Measurements from ENCODE around the gene DLL3. TPM values are rescaled to one million over a fixed set of nuclear protein-coding genes. Genes with fewer than 3 reads are reported as not detected.

Gene DLL3
- total and polyA plus RNA-seq, 4 donors: not detected

DNA sequence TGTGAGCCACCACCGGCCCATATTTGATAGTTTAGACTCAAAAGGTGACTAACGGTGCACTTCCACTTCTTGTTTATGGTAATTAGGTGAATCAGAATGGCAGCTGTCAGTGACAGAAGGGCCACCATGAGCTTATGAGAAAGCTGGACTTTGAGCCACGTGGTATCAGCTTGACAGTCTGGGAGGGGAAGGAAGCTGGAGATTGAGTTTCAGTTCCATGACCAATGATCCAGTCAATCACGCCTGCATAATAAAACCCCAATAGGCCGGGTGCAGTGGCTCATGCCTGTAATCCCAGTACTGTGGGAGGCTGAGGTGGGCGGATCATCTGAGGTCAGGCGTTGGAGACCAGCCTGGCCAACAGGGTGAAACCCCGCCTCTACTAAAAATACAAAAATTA, 25.7 kb downstream of the DLL3 start:
- H3K4me1 ChIP-seq (ENCODE audit: control insufficient read depth in 4 of 4, insufficient read depth in 4 of 4, low read length in 3 of 4): no peaks in the 10 kb centered on the region
- no peak overlapping the region for H3K9ac ChIP-seq (ENCODE audit: low read depth in 1 of 2, low read length in 2 of 2)
- H3K4me3 ChIP-seq (ENCODE audit: low read depth in 1 of 3, low read length in 3 of 3): no peak overlapping the region
- peaks cover 0 to 2% (median 0%) of the 10 kb centered on the region in 4 donors for H3K36me3 ChIP-seq (ENCODE audit: control insufficient read depth in 4 of 4, insufficient read depth in 3 of 4, low read depth in 1 of 4, low read length in 3 of 4)
- H3K27me3 ChIP-seq (ENCODE audit: control insufficient read depth in 4 of 4, insufficient read depth in 4 of 4, low read length in 3 of 4): no peaks in the 10 kb centered on the region
- DNase-seq (ENCODE audit: low spot score): no peak
- TF ChIP-seq JUND (IDR thresholded peaks at IDR 0.05) (no peak), FOXA1 (IDR thresholded peaks at IDR 0.05) (no peak), NR2F2 (IDR thresholded peaks at IDR 0.05) (no peak), RXRA (IDR thresholded peaks at IDR 0.05) (no peak), HNF4G (IDR thresholded peaks at IDR 0.05) (no peak), GABPA (IDR thresholded peaks at IDR 0.05 in 1 of 2, conservative IDR thresholded peaks at IDR 0.05 in 1 of 2) (no peak), TAF1 (conservative IDR thresholded peaks at IDR 0.05) (no peak), FOXA2 (IDR thresholded peaks at IDR 0.05) (no peak)
- TF ChIP-seq, protein P1, sequence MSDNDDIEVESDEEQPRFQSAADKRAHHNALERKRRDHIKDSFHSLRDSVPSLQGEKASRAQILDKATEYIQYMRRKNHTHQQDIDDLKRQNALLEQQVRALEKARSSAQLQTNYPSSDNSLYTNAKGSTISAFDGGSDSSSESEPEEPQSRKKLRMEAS (IDR thresholded peaks at IDR 0.05): no peak
- TF ChIP-seq, protein P2, sequence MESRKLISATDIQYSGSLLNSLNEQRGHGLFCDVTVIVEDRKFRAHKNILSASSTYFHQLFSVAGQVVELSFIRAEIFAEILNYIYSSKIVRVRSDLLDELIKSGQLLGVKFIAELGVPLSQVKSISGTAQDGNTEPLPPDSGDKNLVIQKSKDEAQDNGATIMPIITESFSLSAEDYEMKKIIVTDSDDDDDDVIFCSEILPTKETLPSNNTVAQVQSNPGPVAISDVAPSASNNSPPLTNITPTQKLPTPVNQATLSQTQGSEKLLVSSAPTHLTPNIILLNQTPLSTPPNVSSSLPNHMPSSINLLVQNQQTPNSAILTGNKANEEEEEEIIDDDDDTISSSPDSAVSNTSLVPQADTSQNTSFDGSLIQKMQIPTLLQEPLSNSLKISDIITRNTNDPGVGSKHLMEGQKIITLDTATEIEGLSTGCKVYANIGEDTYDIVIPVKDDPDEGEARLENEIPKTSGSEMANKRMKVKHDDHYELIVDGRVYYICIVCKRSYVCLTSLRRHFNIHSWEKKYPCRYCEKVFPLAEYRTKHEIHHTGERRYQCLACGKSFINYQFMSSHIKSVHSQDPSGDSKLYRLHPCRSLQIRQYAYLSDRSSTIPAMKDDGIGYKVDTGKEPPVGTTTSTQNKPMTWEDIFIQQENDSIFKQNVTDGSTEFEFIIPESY (IDR thresholded peaks at IDR 0.05): no peak
- TF ChIP-seq, protein P3, sequence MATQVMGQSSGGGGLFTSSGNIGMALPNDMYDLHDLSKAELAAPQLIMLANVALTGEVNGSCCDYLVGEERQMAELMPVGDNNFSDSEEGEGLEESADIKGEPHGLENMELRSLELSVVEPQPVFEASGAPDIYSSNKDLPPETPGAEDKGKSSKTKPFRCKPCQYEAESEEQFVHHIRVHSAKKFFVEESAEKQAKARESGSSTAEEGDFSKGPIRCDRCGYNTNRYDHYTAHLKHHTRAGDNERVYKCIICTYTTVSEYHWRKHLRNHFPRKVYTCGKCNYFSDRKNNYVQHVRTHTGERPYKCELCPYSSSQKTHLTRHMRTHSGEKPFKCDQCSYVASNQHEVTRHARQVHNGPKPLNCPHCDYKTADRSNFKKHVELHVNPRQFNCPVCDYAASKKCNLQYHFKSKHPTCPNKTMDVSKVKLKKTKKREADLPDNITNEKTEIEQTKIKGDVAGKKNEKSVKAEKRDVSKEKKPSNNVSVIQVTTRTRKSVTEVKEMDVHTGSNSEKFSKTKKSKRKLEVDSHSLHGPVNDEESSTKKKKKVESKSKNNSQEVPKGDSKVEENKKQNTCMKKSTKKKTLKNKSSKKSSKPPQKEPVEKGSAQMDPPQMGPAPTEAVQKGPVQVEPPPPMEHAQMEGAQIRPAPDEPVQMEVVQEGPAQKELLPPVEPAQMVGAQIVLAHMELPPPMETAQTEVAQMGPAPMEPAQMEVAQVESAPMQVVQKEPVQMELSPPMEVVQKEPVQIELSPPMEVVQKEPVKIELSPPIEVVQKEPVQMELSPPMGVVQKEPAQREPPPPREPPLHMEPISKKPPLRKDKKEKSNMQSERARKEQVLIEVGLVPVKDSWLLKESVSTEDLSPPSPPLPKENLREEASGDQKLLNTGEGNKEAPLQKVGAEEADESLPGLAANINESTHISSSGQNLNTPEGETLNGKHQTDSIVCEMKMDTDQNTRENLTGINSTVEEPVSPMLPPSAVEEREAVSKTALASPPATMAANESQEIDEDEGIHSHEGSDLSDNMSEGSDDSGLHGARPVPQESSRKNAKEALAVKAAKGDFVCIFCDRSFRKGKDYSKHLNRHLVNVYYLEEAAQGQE (IDR thresholded peaks at IDR 0.05): no peak
- TF ChIP-seq, protein P4, sequence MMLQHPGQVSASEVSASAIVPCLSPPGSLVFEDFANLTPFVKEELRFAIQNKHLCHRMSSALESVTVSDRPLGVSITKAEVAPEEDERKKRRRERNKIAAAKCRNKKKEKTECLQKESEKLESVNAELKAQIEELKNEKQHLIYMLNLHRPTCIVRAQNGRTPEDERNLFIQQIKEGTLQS (IDR thresholded peaks at IDR 0.05): no peak
- WGBS: 86% methylated on average over 8 of the region's 8 CpGs
- no peak overlapping the region for H3K27ac ChIP-seq (ENCODE audit: low read depth in 1 of 2, low read length in 2 of 2)
- H3K9me3 ChIP-seq (ENCODE audit: control insufficient read depth in 4 of 4, low read length in 3 of 4): no peaks in the 10 kb centered on the region

DNA sequence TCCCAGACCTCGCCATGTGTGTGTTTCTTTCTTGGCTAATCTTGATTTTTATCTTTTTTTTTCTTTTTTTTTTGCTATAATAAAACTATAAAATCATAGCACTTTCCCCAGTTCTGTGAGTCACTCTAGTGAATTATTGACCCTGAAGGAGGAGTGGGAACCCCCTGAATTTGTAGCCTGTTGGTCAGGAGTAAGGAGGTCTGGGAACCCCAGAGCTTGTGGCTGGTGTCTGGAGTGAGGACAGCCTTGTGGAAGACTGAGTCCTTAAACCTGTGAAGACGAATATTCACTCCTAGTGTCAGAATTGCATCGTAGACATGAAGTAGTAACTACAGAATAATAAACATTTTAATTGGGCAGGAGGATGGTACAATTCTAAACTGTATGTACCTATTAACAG, 26.5 kb downstream of the DLL3 start:
- Histone ChIP-seq H3K36me3 (ENCODE audit: control insufficient read depth in 4 of 4, insufficient read depth in 3 of 4, low read depth in 1 of 4, low read length in 3 of 4) (peaks cover 0 to 2% (median 0%) of the 10 kb centered on the region in 4 donors), H3K4me3 (ENCODE audit: low read depth in 1 of 3, low read length in 3 of 3) (no peak overlapping the region), H3K4me1 (ENCODE audit: control insufficient read depth in 4 of 4, insufficient read depth in 4 of 4, low read length in 3 of 4) (no peaks in the 10 kb centered on the region), H3K27me3 (ENCODE audit: control insufficient read depth in 4 of 4, insufficient read depth in 4 of 4, low read length in 3 of 4) (no peaks in the 10 kb centered on the region), H3K27ac (ENCODE audit: low read depth in 1 of 2, low read length in 2 of 2) (no peak overlapping the region), H3K9me3 (ENCODE audit: control insufficient read depth in 4 of 4, low read length in 3 of 4) (no peaks in the 10 kb centered on the region), H3K9ac (ENCODE audit: low read depth in 1 of 2, low read length in 2 of 2) (no peak overlapping the region)
- TF ChIP-seq SP1 (IDR thresholded peaks at IDR 0.05) (no peak), RAD21 (IDR thresholded peaks at IDR 0.05) (no peak), RXRA (IDR thresholded peaks at IDR 0.05) (no peak), HNF4A (conservative IDR thresholded peaks at IDR 0.05) (no peak), HNF4G (IDR thresholded peaks at IDR 0.05) (no peak), EGR1 (IDR thresholded peaks at IDR 0.05; ENCODE audit: low read depth in 2 of 2) (no peak)
- TF ChIP-seq, protein P4 (IDR thresholded peaks at IDR 0.05): no peak
- TF ChIP-seq, protein P1 (IDR thresholded peaks at IDR 0.05): no peak
- TF ChIP-seq, protein P2 (IDR thresholded peaks at IDR 0.05): no peak
- DNase-seq (ENCODE audit: low spot score): no peak
- WGBS: 93% methylated on average over 3 of the region's 3 CpGs

Measured in liver (tissue), 9 donors.